ENCODE measurements around the gene BANK1.

DNA sequence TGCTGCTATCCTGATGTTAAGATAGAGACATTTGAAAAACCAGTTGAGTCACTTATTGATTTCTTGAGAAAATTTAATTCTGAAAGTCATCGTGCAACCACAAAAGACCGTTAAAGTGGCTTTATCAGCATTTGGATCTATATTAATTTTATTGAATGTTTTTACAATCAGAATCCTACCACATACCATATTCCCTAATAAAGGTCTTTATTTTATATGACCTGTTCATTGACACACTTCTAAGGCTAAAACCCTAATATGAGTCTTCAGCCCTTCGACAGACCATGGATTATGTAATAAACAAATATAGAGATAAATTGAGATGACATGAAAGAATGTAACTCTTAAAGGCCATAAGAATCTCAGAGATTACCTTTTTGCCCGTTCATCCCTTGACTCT lies 68.1 kb downstream of the BANK1 start:
- TF ChIP-seq TAF1 (IDR thresholded peaks at IDR 0.05; ENCODE audit: low read depth), result no peak
- no peak for TF ChIP-seq EP300 (conservative IDR thresholded peaks at IDR 0.05; ENCODE audit: poor library complexity, severe bottlenecking)
